GM19193 (cell line): ENCODE data around the gene PRLR.

ENCODE experiments used
- POLR2A ChIP-seq: IDR thresholded peaks from 4 replicates; pipeline ENCODE4 v1.6.1; 2011; ENCODE audit not compliant: insufficient read depth, insufficient read length; ENCODE audit errors: extremely low read depth

The PRLR gene

DNA sequence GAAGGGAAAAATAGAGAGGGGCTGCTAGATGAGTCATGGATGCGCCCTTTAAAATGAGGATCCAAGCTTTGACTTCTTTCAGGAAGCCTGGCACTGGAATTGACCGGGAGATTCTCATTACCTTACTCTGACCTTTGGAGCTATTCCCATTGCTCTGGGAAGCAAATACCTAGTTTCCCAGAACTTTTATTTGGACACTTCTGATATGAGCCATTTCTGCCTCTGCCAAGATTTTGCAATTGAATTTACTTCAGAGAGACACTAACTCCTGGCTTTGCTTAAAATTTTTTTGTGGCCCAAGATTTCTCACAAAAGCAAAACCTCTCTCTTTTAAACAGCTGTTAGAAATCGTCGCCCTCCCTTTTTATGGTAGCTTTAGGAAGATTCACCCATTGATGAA is 166.9 kb downstream of the PRLR start:
- no peak for TF ChIP-seq POLR2A

DNA sequence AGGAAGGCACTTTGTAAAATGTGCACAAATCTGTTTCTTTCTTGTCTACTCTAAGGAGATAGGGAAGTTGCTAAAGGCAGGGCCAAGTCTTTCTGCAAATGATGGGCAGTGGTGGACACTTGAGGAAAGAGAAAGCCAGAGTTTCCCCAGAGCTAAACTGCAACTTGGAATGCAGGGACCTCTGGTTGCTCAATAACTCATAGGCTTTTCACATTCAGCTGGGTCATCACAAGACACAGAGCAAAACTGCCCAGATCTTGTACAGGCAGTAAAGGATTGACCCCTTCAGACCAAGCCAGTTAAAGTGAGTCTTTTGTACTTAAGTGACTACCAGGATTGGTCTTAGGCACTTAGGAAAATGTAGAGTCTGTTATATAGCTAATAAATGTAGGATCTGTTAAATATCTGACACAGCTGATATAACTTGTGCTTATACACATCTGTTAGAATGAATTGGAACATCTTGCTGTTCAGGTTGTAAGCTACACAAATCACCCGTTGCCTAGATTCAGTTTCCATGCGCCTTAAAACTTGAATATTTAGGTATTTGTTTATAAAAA is 169.0 kb downstream of the PRLR start:
- TF ChIP-seq POLR2A: no peak

DNA sequence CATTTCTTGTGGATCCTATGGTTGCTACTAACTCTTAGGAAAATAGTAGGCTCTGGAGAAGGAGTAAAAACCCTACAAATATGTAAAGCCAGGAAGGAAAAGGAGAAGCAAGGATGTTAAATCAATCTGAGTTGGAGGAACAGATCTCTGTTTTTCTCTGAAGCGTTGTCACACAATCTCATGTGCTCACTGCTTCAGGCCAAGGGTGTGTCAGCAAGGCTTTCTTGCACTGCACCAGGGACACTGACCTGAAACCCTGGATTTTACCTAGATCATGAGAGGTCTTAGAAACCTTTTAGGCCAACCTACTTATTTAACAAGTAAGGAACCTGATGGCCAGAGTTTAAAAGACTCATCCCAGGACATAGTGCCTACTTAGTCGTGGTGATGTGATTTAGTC is 170.1 kb downstream of the PRLR start:
- no peak for TF ChIP-seq POLR2A

DNA sequence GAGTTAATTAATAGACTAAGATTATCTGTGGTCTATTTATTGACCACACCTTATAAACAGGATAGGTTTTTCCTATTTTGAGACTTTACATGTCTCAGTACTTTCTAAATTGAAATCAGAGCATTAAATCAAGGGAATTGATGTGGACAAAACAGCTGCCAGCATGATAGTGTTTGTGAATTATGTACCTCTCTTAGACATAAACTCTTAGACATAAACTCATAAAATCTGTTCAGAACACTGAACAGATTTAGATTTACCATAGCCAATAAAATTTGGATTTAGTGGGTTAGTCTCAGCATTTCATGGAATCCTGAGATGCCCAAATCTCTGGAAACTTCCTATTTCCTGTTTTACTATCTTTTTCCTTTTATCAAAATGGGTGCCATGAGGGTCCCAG is 171.0 kb downstream of the PRLR start:
- no peak for TF ChIP-seq POLR2A

DNA sequence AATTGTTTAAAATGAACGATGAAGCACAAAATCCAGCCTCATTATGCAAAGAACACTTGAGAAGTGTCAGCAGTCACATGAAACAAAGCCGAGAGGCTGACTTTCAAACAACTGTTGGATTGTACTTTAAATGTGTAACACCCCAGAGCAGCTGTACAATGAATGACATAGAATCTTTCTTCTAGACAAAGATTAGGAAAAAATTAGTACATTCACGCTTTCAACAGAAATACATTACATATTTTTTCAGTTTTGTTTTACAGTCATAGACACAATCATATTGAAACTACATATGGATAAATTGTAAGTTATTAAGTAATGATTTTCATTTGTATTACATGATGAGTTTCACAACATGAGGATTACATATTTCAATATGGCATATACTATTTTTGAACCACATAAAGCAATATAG is 171.9 kb downstream of the PRLR start:
- no peak for TF ChIP-seq POLR2A

DNA sequence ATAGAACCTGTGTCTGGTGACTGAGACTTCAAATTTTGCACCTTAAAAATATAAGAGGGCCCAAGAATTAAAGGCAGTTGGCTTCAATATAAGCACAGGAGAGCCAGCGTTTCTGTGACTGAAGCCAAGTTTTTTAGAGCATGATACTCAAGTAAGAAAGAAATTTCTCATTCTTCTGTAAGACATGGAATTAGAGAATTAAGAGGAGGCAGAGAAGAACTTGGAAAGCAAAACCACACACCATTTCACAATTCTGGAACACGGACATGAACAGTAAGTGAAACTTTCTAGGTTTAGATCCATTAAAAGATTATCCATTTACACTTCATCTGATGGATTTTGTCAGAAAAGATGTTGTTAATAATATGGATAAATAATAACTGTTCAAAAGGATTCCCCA is 173.6 kb downstream of the PRLR start:
- TF ChIP-seq POLR2A: no peak

DNA sequence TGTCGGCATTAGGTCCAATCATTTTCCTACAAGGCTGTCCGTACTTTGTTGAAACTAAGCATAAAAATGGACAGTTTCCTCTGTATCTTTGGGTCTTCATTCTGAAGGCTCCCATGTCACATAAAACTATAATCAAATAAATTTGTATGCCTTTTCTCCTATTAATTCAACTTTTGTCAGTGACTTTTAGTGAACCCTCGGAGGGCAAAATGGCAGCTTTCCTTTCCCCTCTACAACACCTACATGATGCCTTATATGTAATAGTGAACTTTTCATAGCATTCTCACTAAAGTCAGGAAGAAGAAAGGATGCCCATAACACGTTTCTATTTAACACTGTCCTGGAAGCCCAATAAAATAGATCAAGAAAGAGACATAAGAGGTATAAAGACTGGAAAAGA is 177.4 kb downstream of the PRLR start:
- TF ChIP-seq POLR2A: no peak

DNA sequence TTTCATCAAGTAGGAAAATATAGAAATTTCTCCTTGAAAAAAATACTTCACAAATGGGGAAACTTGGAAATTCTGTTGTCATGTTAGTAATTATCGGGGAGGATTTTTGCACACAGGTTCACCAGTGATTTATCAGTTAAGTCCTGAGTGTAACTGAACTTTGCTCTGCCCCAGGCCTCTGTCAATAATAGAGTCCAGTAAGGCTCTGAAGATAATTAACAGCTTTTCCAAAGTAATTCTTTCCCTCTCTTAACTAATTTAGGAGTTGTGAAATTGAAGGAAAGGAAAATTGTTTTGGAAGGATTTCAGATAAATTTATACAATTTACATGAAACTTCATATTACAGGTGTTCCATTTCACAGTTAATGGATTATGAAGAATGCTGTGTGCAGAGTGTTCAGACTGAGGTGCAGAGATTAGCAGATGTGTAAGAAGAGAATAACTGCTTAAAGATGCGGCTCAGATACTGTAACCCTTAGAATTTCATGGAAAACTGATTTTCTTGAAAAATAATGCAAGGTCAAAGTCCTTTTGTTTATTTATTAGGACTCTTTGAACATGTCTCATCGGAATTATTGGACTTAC is 179.7 kb downstream of the PRLR start:
- TF ChIP-seq POLR2A: no peak

DNA sequence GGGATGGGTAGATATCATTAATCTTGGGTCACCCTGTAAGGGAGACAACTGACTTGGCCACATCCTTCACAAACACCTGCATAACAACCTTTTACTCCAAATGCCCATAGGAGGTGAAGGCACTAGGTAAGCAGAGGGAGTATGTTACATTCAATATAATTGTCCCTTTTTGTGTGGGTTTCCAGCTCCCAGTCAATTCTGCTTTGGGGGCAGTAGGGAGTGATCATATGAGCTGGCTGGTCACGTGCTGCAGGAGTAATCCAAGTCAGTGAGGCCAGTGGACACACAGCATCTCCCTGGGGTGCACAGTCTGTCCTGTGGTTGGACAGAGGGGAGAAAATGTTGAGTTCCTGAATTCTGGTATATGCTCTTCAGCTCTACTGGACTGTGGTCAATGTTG is 181.4 kb downstream of the PRLR start:
- TF ChIP-seq POLR2A: no peak

DNA sequence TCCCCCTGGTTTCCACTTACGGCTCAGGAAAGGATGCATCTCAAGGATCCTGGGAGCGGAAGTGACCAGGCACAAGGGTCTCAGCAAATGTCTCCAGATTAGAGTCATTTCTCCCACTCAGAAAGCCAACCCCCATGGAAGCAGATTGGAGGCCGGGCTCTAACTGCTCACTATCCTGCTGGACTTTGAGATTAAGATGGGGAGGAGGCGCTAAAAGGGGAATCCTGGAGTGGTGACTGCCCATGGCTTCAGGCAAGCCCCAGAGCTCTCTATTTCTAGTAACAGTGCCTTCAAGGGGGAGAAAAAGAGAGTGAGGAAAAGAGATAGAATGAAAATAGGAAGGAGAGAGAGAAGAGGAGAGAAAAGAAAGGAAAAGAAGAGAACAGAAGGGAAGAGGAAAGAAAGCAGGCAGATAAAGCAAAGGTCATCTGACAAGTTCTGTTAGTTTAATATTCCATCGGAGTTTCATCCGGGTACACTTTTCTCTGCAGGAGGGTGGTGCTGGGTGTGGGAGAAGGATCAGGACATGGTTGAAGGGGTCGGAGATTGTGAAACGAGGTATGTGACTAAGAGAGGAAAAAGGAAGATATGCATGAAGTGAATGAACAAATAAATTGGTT is 182.4 kb downstream of the PRLR start, which contains the start of gene AGXT2:
TSS of gene AGXT2 (minus strand) at position 165 of the 620 bp plus-strand sequence. CDS start at position 108, 57 bp downstream.
- no peak for TF ChIP-seq POLR2A

DNA sequence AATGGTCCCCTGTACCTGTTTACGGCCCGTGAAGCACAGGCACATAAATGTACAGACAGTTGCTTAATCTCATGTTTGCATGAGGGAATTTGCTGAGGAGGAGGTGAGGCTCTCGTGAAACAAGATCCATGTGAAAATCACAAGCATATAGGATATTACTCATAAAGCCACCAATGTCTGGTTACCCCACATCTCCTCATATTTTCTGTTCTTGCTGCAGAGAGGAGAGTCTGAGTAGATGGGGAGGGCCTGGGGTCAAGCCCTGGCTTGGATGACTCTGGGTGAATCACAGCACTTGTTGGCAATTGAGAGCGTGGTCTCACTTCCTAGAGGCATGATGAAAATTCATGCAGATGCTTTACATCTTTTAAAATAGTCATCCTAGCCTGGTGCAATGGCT is 183.5 kb downstream of the PRLR start:
- no peak for TF ChIP-seq POLR2A

DNA sequence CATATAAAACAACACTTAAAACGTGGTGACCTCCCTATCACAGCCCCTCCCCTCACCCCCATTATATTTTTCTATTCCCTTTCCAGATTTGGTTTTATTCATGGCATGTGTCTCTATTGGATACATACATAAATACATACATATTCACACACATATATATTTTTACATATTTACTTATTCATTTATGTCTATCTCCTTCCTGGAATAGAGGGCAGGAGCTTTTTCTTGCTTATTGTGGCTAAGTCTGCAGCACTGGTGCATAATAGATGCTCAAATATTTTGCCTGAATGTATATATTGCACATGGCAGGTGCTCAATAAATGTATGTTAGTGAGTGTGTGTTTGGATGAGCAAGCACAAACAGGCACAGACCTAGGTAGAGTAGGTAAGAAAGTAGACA is 185.0 kb downstream of the PRLR start:
- TF ChIP-seq POLR2A: no peak

DNA sequence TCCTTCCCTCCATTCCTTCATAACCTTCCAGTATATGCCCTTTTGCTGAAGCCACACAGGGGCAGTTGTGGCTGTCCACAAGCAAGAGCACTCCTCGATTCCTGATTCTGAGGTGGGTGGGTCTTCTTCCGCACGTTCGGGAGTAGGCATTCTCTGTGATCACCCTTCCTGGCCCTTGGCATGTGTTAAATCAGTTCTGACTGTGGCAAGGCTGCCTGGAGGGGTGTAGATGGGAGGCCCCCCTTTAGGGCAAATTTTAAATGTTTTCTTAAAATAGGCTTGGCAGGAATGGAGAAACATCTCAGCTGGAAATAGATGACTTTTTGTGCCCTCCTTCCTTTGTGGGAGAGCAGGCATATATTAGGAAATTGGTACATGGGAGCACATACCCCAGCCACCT is 185.6 kb downstream of the PRLR start:
- TF ChIP-seq POLR2A: no peak

DNA sequence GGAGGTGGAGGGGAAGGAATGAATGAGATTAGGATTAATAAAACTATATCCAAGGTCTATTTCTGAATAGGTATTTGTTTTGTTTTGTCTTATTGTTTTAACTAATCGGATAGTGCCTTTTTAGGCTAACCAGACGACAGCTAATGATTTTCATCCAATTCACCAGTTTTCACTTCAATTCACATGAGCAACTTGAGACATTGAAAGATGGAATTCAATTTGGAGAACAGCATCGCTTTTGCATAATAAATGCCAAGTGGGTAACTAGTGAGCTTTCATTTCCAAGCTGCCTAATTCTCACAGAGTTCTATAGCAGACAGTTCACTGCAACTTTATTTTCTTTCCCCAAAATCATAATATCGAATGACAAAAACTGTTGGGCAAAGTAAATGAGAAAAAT is 187.5 kb downstream of the PRLR start:
- no peak for TF ChIP-seq POLR2A

DNA sequence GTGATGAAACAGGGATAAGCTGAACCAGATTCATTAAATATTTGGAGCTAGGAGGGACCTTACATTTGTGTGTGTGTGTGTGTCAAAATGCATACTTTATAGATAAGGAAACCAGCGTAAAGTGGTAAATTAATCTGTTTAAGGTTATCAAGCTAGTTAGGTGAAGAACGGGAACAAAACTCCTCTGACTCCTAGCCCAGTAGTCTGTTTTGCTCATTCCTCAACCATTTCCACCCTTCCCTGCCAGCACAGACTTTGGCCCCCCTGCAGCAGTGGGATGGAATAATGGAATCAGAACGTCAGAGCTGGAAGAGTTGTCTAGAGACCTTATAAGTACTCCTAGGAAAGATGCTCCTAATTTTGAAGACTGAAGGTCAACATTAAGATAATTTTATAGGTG is 189.0 kb downstream of the PRLR start:
- TF ChIP-seq POLR2A: no peak

DNA sequence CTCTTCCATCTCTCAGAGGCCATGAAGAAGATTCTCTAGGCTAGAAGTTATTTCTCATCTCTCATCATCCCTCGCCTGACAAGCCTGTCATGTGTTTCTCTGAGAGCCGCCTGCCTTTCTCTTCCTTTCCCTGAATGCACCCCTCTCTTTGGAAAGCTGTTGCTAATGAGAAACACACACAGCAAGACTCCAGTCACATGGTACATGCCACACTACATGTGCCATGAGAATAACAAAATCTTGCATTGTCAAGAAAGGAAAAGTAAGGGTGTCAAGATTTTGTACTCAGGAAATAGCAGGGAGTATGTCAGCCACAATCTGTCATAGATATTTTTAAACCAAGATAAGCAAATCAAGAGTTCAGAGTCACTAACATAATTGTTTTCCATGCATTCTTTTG is 191.4 kb downstream of the PRLR start:
- no peak for TF ChIP-seq POLR2A

DNA sequence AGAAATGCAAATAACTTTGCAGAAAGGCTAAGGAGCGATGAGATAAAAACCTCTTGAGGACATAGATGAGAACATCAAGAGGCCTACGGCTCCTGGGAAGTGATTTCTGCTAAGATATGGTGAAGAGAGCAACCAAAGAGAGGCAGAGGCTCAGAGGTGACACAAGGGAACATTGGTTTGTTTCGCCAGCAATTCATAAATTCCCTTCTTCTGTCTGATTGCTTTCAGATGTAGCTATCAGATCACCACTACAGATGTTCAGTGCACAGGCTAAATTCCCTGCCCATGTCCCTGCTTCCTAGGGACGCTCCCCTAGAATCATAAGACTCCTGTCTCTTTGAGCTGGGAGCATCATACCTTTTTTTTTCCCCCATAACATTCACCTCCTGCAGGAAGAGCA is 193.8 kb downstream of the PRLR start:
- TF ChIP-seq POLR2A: no peak

DNA sequence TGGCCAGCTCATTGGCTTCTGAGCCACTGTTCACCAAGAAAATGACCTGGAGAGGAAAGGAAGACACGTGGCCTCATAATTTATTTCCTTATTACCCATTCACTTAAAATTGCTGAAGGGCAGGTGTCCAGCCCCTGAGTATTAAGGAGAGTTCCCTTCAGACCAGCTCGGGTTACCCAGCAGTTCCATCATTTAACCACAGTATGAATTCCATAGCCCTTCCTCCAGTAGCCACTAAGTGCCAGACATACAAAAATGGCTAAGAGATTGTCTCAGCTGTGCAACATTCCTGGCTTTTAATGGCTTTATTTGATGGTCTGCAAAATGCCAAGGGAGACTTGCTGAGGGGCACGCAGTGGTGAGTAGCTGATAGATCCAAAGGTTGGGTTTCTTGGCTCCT is 195.0 kb downstream of the PRLR start:
- TF ChIP-seq POLR2A: no peak

DNA sequence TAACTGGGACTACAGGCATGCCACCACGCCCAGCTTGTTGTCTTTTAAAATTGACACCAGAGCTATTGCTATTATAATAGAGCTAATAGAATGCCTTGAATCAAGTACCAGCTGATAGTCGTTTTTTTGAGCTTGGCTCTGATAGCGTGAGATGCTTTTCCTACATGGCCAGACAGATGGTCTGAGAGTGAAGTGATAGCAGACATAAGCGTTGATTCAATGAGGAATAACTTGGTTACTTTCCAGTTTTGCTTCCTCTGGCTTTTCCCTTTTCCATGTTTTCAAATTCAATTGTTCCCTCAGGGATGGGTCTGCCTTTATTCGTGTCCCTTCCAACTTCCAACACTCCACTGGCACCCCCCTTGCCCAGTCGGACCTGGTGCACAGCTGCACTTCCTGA is 197.9 kb downstream of the PRLR start:
- no peak for TF ChIP-seq POLR2A
